Activated CD8-positive, alpha-beta memory T cell treated with anti-CD3 and anti-CD28 coated beads for 4 hours (primary cell): Measurements from ENCODE around the gene SUSD4.

Source experiments
- DNase-seq, 2 donors: peaks; one replicate each; pipeline ENCODE4 v3.0.0-alpha.2; 2020; ENCODE audit warnings: low read depth in 2 of 2

The SUSD4 gene

DNA sequence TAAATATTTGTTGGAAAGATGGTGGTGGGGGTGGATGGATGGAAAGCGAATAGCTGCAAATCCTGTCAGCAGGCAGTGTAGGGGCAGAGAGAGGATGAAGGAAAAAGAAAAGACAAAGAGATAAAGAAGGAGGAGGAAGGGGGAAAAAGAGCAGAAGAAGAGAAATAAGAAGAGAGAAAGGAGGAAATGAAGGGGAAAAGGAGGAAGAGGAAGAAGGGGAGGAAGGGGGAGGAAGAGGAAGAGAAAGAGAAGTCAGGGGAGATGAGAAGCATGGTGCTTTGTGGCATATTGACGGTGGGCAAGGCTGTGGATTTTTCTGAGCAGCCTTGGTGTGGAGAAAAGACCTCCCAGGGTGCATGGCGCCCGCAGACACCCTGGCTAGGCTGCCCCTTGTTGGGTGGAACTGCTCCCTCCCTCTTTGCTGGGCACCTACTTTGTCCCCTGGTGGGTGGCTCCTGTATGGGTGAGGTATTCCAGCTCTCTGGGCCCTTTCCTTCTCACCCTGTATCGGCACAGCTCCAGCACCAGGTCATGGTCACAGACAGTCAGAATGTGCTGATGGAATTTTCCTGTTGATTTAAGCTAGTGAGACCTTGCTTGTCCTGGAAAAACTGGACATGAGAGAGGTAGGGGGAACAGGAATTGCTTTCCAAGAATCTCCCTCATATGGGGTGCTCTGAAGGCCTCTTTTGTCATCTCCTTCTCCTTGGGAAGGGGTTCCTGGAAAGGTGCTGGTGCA lies 175.2 kb downstream of the SUSD4 start:
- DNase-seq = no peak

DNA sequence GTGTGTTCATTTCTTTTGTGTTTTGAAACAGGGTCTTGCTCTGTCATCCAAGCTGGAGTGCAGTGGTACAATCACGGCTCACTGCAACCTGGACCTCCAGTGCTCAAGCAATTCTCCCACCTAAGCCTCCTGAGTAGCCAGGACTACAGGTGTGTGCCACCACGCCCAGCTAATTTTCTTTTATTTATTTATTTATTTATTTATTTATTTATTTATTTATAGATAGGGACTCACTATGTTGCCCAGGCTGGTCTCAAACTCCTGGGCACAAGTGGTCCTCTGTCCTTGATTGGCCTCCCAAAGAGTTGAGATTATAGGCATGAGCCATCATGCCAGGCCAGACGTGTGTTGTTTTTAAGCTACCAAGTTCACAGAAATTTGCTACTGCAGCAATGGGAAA lies 177.2 kb downstream of the SUSD4 start:
- DNase-seq = no peak

DNA sequence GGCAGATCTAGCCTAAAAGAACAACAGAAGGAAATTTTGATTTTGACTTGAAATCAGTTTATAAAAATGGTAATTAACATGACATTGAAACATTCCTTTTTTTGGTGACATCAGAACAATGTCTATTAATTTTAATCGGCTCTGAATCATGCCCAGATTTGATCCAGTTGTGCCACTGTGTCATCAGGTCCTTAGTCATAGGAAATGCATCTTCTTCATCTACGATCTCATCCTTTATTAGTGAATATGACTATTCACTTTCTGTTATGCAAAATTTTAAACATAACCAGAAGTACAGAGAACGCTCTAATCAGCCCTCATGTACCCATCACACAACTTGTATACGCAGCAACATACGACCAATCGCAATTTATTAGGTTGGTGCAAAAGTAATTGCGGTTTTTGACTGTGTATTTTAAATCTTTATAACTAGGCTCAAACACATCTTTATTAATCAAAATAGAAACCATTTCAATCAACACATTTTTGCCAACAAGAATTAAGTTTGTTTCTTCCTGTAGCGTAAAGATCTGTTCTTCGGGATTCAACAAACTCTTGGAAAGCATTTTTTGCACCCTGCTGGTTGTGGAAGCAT lies 180.6 kb downstream of the SUSD4 start:
- DNase-seq = no peak

DNA sequence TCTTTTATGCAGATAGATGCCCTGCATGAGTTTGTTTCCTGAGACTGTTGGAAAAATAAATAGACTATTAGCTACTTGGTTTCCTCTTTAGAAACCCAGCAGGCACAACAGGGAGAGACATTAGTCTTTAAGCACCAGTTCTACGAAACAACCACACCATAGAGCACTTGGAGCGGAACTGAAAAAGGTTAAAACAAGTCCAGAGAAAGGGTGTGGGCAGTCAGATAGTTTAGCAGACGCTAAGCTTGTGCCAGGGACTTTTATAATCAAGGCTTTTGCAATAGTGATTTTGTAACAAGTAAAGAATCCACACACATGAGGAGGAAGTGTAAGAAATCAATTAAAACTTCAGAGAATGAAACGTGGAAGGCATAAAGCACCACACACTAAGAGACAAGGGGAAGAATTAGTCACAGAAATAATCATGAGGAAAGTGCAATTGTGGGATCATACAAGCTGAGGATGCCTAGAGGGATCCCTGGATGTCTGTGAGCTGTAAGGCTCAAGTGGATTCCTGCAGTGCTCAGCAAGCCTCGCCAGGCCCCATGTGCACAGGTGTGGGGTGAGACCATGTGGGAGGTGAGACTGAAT lies 183.2 kb downstream of the SUSD4 start:
- DNase-seq = no peak

DNA sequence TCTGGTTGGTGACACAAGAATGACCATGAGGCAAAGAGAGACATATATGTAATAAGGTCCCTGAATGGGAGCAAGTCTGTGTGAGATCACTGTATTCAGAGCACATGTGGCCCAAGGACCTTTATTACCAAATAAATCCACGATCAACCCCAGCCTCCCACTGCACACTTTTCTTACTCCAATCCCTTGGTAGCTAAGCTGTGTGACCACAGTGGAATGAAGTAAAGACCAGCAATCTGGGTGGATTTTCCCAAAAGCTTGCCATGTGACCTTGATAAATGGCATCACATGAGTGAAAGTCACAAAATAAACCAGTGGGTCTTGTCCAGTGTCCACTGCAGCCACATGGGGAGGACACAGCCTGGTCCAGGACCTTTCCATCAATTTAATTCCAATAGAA lies 184.2 kb downstream of the SUSD4 start:
- no peak for DNase-seq

DNA sequence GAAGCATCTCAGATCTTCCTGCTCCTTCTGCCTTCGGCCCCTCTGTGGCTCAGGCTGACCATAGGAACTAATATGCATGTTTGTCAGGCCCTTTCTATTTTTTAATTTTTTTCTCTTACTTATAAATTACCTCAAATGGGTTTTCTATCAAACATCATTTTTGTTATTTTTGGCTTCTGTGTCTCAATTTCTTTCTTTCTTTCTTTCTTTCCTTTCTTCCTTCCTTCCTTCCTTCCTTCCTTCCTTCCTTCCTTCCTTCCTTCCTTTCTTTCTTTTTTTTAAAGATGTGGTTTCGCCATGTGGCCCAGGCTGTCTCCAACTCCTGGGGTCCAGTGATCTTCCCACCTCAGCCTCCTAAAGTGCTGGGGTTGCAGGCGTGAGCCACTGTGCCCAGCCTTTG lies 184.7 kb downstream of the SUSD4 start:
- DNase-seq = no peak

DNA sequence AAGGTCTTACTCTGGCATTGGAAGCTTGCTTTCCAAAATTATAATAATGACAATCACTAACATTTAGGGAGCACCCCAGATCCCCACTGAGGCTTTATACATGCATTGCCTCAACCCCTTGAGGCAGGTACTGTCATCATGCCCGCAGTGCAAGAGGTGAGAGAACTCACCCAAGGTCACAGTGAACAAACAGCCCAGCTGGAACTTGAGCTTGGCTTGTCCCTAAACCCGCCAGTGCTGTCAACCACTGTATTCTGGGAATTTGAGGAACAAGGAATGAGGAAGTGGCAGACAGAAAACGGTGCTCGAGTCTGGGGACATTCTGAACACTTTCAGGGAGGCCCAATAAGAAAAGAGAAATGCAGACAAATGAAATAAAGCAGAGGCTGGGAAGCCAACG lies 186.3 kb downstream of the SUSD4 start:
- no peak for DNase-seq

DNA sequence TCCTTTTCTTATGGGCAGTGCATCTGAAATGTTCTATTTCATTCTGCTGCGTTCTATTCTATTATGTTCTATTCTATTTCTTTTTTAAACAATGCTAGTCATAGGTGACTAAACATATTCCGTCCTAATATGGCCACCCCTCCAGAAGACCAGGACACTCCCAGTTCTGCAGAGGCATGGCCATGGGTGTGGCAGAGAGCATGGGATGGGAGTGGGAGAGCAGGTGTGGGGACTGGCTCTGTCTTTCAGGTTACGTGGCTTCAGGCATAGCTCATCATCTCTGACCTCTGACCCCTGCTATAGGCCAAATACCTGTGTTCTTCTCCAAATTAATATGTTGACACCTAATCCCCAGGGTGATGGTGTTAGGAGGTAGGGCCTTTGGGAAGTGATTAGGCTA lies 187.5 kb downstream of the SUSD4 start:
- no peak for DNase-seq

DNA sequence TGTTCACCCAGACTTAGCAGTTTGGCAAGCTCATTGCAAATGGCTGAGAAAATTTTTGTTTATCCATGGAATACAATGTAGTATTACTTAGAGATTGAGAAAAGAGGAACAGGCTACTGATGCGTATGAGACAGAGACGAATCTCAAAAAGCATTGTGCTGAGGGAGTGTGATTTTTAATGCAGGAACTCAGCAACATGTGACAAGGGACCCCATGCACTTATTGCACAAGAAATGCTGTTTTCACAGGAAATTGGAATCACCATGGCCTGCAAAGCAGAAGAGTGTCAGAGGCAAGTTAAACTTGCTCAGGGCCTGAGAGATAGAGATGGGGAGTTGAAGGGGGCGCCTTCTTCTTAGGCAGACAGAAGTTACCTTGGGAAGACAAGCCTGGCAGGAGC lies 188.3 kb downstream of the SUSD4 start:
- no peak for DNase-seq

DNA sequence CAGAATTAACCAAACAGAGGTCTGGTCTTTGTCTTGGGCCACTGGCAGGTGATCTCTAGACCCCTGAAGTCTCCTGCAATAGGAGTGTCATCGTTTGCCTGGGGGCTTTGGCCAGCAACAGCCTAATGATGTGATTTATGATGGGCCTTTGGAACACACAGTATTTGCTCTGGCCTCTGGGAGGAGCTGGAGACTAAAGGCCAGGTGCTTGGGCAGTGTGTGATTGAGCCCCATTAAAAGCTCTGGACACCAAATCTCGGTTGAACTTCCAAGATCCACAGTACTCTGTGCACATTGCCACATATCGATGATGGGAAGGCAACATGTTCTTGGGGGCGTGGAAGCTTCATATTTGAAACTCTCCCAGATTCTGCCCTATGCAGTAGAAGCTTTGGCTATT lies 188.9 kb downstream of the SUSD4 start:
- no peak for DNase-seq
